Endothelial cell of umbilical vein (primary cell): ENCODE measurements around the gene CGRRF1. TPM values are rescaled to one million over a fixed set of nuclear protein-coding genes. Genes with fewer than 3 reads are reported as not detected.

Source experiments
- BruUV-seq: library from RNA; stranded (reverse); fragments of 400-500 nt; replicated peaks from 2 replicates; lab custom pipeline; 2021; lab: Mats Ljungman, UMichigan
- CTCF ChIA-PET: fragments of 300-600, 350-600 bp; sonication (Branson Sonifier 250); formaldehyde crosslinking; loops from one replicate; lab custom pipeline; 2021; ENCODE audit warnings: antibody characterized with exemption, inconsistent platforms; lab: Charles Lee
- POLR2A ChIA-PET: fragments of 300-600, 350-600 bp; sonication (Branson Sonifier 250); formaldehyde crosslinking; loops from one replicate; lab custom pipeline; 2021; ENCODE audit warnings: antibody characterized with exemption, inconsistent platforms; lab: Charles Lee
- DNase-seq: peaks from one replicate; pipeline ENCODE4 v3.0.0-alpha.2; 2011; ENCODE audit warnings: low read depth, low spot score
- FAIRE-seq: peaks from 2 replicates; lab custom pipeline; 2011; peaks lifted over from hg19 to GRCh38; lab: Jason Lieb, UNC
- H2AFZ ChIP-seq: 2 replicates; pipeline ENCODE4 v1.6.0; 2012; ENCODE audit warnings: low read depth, low read length, control low read depth, inconsistent platforms
- H3K27ac ChIP-seq: 2 replicates; pipeline ENCODE4 v1.5.1; 2011; ENCODE audit warnings: low read depth, mild to moderate bottlenecking, control low read depth, low read length, moderate library complexity; ENCODE audit not compliant: insufficient read depth
- H3K27me3 ChIP-seq, 2 experiments: 2 replicates each; pipeline versions ENCODE4 v1.6.0 to v1.6.1; 2011; ENCODE audit warnings: low read length in 2 of 2, mixed read lengths in 1 of 2; ENCODE audit not compliant: control insufficient read depth in 2 of 2, insufficient read depth in 2 of 2
- H3K36me3 ChIP-seq, 2 experiments: 2 replicates in 1 of 2; 3 replicates in 1 of 2; pipeline ENCODE4 v1.5.1; 2011; ENCODE audit warnings: low read length in 2 of 2, mild to moderate bottlenecking in 1 of 2, moderate library complexity in 1 of 2; ENCODE audit not compliant: control insufficient read depth in 2 of 2, insufficient read depth in 2 of 2; ENCODE audit errors: extremely low read depth in 1 of 2
- H3K4me1 ChIP-seq: 3 replicates; pipeline ENCODE4 v1.5.1; 2011; ENCODE audit warnings: mild to moderate bottlenecking, low read length; ENCODE audit not compliant: control insufficient read depth, insufficient read depth; ENCODE audit errors: extremely low read depth
- H3K4me2 ChIP-seq: 2 replicates; pipeline ENCODE4 v1.6.1; 2011; ENCODE audit warnings: low read length, control low read depth, mixed read lengths; ENCODE audit not compliant: insufficient read depth
- H3K4me3 ChIP-seq, 3 experiments: fragments of 200-600 bp in 1 of 3; sonication (generic), shearing (Covaris generic) in 1 of 3; replicated peaks in 1 of 3; 2 replicates each; pipeline ENCODE4 v1.5.1; 2011 to 2016; ENCODE audit warnings: control low read depth in 3 of 3, low read length in 3 of 3, mild to moderate bottlenecking in 2 of 3, inconsistent platforms in 1 of 3, low read depth in 1 of 3, moderate library complexity in 1 of 3; ENCODE audit not compliant: insufficient read depth in 1 of 3
- H3K79me2 ChIP-seq: 2 replicates; pipeline ENCODE4 v1.6.0; 2012; ENCODE audit warnings: low read length, inconsistent platforms; ENCODE audit not compliant: control insufficient read depth, insufficient read depth
- H3K9ac ChIP-seq: replicated peaks from 2 replicates; pipeline ENCODE3; 2011; ENCODE audit warnings: low read length, control low read depth; ENCODE audit not compliant: insufficient read depth; ENCODE audit errors: extremely low read depth
- H3K9me1 ChIP-seq: replicated peaks from 3 replicates; pipeline ENCODE4 v1.6.0; 2011; ENCODE audit warnings: mild to moderate bottlenecking, low read length; ENCODE audit not compliant: control insufficient read depth, insufficient read depth; ENCODE audit errors: extremely low read depth
- H3K9me3 ChIP-seq: replicated peaks from 2 replicates; pipeline ENCODE4 v1.5.1; 2012; ENCODE audit warnings: low read length, inconsistent platforms; ENCODE audit not compliant: control insufficient read depth, insufficient read depth
- H4K20me1 ChIP-seq: replicated peaks from 2 replicates; pipeline ENCODE3; 2011; ENCODE audit warnings: mild to moderate bottlenecking, low read length; ENCODE audit not compliant: control insufficient read depth, insufficient read depth; ENCODE audit errors: extremely low read depth
- EZH2 ChIP-seq: IDR thresholded peaks from 2 replicates; pipeline ENCODE4 v1.6.1; 2012; ENCODE audit warnings: borderline replicate concordance, low read depth, mild to moderate bottlenecking, moderate library complexity, low read length, inconsistent platforms; ENCODE audit not compliant: severe bottlenecking
- FOS ChIP-seq: IDR thresholded peaks from 2 replicates; pipeline ENCODE4 v1.6.1; 2011; ENCODE audit warnings: mild to moderate bottlenecking, low read length, moderate library complexity, borderline replicate concordance; ENCODE audit not compliant: insufficient read depth
- GATA2 ChIP-seq: IDR thresholded peaks from 2 replicates; pipeline ENCODE4 v1.7.0; 2011; ENCODE audit warnings: low read depth, mild to moderate bottlenecking, moderate library complexity, mixed read lengths, low read length; ENCODE audit not compliant: insufficient read length, insufficient read depth
- JUN ChIP-seq: IDR thresholded peaks from 2 replicates; pipeline ENCODE4 v1.6.1; 2011; ENCODE audit warnings: borderline replicate concordance, low read depth; ENCODE audit not compliant: insufficient read length, insufficient read depth
- MYC ChIP-seq: IDR thresholded peaks from one replicate; pipeline ENCODE4 v1.6.1; 2011; ENCODE audit warnings: mild to moderate bottlenecking, low read depth, low read length
- POLR2A ChIP-seq: IDR thresholded peaks from 2 replicates; pipeline ENCODE4 v1.6.1; 2012; ENCODE audit warnings: low read depth, mild to moderate bottlenecking, control low read depth, low read length
- POLR2AphosphoS5 ChIP-seq: IDR thresholded peaks from 2 replicates; pipeline ENCODE4 v1.6.1; 2012; ENCODE audit warnings: low read depth, mild to moderate bottlenecking, control low read depth, low read length, moderate library complexity; ENCODE audit not compliant: insufficient read depth
- dilution Hi-C: fragments of 300-500 bp; cut with MboI; formaldehyde crosslinking; loops from one replicate; pipeline ENCODE4 v1.15.0; 2019; ENCODE audit warnings: low sequenced_read_pairs; ENCODE audit not compliant: extremely low pct_ligation_motif_present
- intact Hi-C: fragments of 100-400 bp; cut with micrococcal nuclease; formaldehyde crosslinking; loops from one replicate; pipeline ENCODE4 v1.10.0; 2022
- polyA plus RNA-seq, 4 experiments: library from polyadenylated mRNA; depleted of rRNA in 3 of 4; stranded (reverse) in 3 of 4; unstranded in 1 of 4; fragments of >200 nt; gene quantifications; 2 replicates each; pipeline versions ENCODE4 v1.2.1 to v1.2.3, GENCODE V29; 2011 to 2012; ENCODE audit warnings: missing spikeins in 1 of 4
- total RNA-seq: library from RNA; stranded (reverse); gene quantifications from 2 replicates; pipeline ENCODE4 v1.2.3, GENCODE V29; 2021
- TF ChIP-seq, protein P1 (sequence below), 2 donors: IDR thresholded peaks; 1 replicate in 1 of 2; 2 replicates in 1 of 2; pipeline ENCODE4 v1.5.1; 2011; ENCODE audit warnings: low read length in 2 of 2, mild to moderate bottlenecking in 2 of 2, moderate library complexity in 2 of 2, control low read depth in 1 of 2, inconsistent platforms in 1 of 2, low read depth in 1 of 2; ENCODE audit not compliant: insufficient read depth in 1 of 2; ENCODE audit errors: extremely low read depth in 1 of 2
- TF ChIP-seq, protein P2 (sequence below): IDR thresholded peaks from 2 replicates; pipeline ENCODE4 v1.6.1; 2011; ENCODE audit not compliant: insufficient read depth, insufficient read length

Gene CGRRF1
- total and polyA plus RNA-seq, 2 donors (not counting 3 experiments of a cell fraction or from before 2014, with no cell fraction given), result 6.6 to 15.7 TPM

DNA sequence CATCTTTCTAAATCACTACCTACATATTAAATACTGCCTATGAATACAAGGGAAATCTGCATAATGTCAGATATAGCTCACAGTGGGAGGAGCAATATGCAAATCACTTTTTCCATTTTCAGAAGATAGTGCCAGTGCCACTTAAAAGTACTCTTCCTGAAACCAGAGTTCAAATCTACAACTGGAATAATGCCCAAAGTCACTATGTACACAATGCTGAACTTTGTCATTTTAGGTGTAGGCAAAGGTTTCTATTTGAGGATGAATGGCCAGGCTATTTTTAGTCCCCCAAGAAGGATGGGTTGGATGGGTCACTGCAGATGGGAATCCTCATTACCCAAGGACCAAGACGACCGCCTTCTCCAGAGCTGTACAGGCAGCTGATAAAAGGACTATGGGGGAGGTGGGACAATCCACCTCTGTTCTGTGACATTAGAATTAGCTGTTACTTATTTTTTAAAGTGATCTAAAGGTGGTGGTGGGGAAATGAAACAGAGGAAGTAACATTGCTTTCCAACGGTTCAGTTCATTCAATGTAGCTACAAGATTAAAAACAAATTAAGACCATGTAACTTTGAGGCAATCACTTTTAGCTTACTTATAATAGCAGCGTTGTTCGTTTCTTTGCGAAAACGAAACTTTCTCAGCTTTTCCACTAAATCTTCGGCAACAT is 26.5 kb upstream of the CGRRF1 start:
- ChIA-PET POLR2A (no interaction called here), CTCF (interaction anchor here (0.9 kb wide), 1 partner anchor 12 kb away, joined by 3 read pairs; no protein-coding TSS in a partner anchor)
- H3K9me3 ChIP-seq, result no peaks in the 10 kb centered on the region
- peaks cover 6% of the 10 kb centered on the region for H3K4me1 ChIP-seq
- FAIRE-seq, result no peak
- H3K4me2 ChIP-seq, result no peak overlapping the region
- intact Hi-C loops (no loop called here), dilution Hi-C loops (no loop called here)
- H3K9me1 ChIP-seq, result no peaks in the 10 kb centered on the region
- H3K36me3 ChIP-seq, result peaks cover 5% of the 10 kb centered on the region in 2 experiments
- H2AFZ ChIP-seq, result no peak overlapping the region
- no TSS peak for BruUV-seq
- H3K27ac ChIP-seq, result no peak overlapping the region
- no peak overlapping the region for H3K4me3 ChIP-seq
- TF ChIP-seq, protein P1, sequence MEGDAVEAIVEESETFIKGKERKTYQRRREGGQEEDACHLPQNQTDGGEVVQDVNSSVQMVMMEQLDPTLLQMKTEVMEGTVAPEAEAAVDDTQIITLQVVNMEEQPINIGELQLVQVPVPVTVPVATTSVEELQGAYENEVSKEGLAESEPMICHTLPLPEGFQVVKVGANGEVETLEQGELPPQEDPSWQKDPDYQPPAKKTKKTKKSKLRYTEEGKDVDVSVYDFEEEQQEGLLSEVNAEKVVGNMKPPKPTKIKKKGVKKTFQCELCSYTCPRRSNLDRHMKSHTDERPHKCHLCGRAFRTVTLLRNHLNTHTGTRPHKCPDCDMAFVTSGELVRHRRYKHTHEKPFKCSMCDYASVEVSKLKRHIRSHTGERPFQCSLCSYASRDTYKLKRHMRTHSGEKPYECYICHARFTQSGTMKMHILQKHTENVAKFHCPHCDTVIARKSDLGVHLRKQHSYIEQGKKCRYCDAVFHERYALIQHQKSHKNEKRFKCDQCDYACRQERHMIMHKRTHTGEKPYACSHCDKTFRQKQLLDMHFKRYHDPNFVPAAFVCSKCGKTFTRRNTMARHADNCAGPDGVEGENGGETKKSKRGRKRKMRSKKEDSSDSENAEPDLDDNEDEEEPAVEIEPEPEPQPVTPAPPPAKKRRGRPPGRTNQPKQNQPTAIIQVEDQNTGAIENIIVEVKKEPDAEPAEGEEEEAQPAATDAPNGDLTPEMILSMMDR (IDR thresholded peaks at IDR 0.05; ENCODE audit: extremely low read depth in 1 of 2, insufficient read depth in 1 of 2, low read depth in 1 of 2, low read length in 2 of 2), result no peak
- TF ChIP-seq POLR2A (no peak), EZH2 (no peak), GATA2 (no peak), MYC (no peak), POLR2AphosphoS5 (no peak), FOS (no peak), JUN (no peak)
- TF ChIP-seq, protein P2, sequence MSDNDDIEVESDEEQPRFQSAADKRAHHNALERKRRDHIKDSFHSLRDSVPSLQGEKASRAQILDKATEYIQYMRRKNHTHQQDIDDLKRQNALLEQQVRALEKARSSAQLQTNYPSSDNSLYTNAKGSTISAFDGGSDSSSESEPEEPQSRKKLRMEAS, result no peak
- H4K20me1 ChIP-seq, result no peaks in the 10 kb centered on the region
- H3K27me3 ChIP-seq, result no peaks in the 10 kb centered on the region
- no peak overlapping the region for H3K9ac ChIP-seq
- DNase-seq, result no peak
- peaks cover 34% of the 10 kb centered on the region for H3K79me2 ChIP-seq
